ENCODE measurements around the gene KCNQ1. TPM values are rescaled to one million over a fixed set of nuclear protein-coding genes. Genes with fewer than 3 reads are reported as not detected.

Gene KCNQ1
- total and polyA plus RNA-seq, 8 donors = 7.1 to 37.7 (median 9.9) TPM

- intact Hi-C loops (cut with DNase I) = no loop called here
- Histone ChIP-seq H3K4me3 (no peak overlapping the region), H3K9me3 (peaks cover 0 to 14% of the 10 kb centered on the region in 2 donors), H3K36me3 (peaks cover 0 to 21% of the 10 kb centered on the region in 2 donors), H3K4me1 (no peaks in the 10 kb centered on the region), H3K27me3 (no peaks in the 10 kb centered on the region), H3K27ac (no peak overlapping the region)
- no peak for TF ChIP-seq CTCF (IDR thresholded peaks at IDR 0.05)
- DNase-seq (no peak), ATAC-seq (no peak)
Observed at GRCh38 chr11:2663915-2664314, 219.1 kb downstream of the KCNQ1 start.

DNA sequence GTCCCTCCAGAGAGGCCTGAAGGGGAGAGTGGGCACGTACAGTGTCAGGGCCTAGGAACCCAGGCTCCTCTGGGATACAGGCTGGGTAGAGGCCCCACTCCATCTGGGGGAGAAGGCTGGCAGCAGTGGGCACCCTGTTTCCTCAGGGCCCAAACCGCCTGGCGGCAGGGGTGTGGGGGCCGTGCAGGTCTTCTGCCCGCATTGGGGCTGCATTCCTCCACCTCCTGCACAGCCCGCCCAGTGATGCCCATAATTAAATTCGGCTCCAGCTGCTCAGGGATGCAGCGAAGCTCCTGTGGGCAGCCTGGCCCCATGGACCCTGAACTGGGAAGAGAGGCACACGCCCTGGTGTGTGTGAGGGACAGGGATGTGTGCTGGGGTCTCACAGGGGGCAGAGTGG, 219.6 kb downstream of the KCNQ1 start:
- TF ChIP-seq CTCF (IDR thresholded peaks at IDR 0.05) = no peak
- peaks cover 0 to 21% of the 10 kb centered on the region in 2 donors for H3K36me3 ChIP-seq
- H3K27me3 ChIP-seq = no peaks in the 10 kb centered on the region
- peak in 1 of 4 donors; percentile 28 for DNase-seq
- no peak overlapping the region for H3K4me3 ChIP-seq
- peaks cover 0 to 14% of the 10 kb centered on the region in 2 donors for H3K9me3 ChIP-seq
- no peaks in the 10 kb centered on the region for H3K4me1 ChIP-seq
- intact Hi-C loops (cut with DNase I) = no loop called here
- no peak overlapping the region for H3K27ac ChIP-seq
- ATAC-seq = no peak

- no peak for ATAC-seq
- no peak for DNase-seq
- Histone ChIP-seq H3K36me3 (peaks cover 0 to 21% of the 10 kb centered on the region in 2 donors), H3K27me3 (no peaks in the 10 kb centered on the region), H3K27ac (no peak overlapping the region), H3K4me1 (no peaks in the 10 kb centered on the region), H3K9me3 (peaks cover 0 to 11% of the 10 kb centered on the region in 2 donors), H3K4me3 (no peak overlapping the region)
- TF ChIP-seq CTCF (IDR thresholded peaks at IDR 0.05) = no peak
- intact Hi-C loops (cut with DNase I) = no loop called here
Observed at GRCh38 chr11:2664791-2665525, 220.2 kb downstream of the KCNQ1 start.

DNA sequence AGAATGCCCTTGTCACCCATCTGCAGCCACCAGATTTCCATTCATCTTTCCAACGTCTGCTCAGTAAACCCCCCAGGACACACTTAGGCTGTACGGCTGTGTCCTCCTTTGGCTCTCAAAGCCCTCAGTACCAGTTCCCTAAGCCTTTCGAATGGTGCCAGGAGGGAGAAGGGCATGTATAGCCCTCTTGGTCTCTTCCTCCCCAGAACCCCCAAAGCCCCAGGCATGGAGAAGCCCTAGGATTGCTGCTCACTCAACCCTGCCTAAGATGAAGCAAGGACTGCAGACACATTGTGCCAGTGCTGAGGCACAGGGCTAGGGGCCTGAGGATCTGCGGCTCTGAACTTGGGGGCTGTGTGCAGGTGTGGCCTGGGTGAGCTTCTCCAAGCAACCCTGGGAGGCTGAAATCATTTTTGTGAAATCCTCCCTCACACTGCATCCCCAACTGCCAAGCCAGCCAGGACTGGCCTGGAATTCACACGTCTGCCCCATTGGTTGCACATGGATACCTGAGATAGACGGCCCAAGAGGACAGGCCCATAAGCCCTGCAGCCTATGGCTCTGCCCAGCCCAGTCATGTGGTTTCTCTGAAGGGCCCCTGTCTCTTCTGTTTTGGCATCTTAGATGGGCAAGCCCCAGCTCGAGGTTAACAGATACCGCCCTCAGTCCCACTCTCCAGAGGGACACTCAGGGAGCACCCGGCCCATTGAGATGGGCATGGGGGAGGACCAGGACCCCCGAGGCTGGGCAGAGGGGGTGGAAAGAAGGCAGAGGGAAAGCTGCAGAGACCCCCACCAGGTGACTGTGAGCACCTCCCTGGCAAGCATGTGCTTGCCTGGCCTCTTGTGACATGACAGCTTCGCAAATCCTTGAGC, 221.0 kb downstream of the KCNQ1 start:
- Histone ChIP-seq H3K27me3 (no peaks in the 10 kb centered on the region), H3K27ac (no peak overlapping the region), H3K9me3 (peaks cover 0 to 3% of the 10 kb centered on the region in 2 donors), H3K36me3 (peaks cover 0 to 21% of the 10 kb centered on the region in 2 donors), H3K4me1 (no peaks in the 10 kb centered on the region), H3K4me3 (no peak overlapping the region)
- DNase-seq (peak in 1 of 4 donors; percentile 30), ATAC-seq (no peak)
- TF ChIP-seq CTCF (IDR thresholded peaks at IDR 0.05) = no peak
- intact Hi-C loops (cut with DNase I) = no loop called here

DNA sequence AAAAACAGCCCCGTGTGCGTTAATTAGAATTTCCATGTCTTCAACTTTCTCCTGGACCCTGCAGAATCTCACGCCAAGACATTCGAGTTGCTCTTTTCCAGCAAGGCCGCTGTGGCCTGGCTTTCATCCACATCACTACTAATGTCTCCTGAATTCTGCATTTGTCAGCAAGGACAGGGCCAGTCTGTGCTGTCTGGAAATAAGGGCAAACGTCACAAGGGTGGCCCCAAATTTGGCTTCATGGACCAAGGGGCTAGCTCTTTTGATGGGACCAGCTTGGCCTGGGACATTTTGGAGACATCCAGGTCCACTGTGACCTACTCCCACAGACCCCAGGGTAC, 221.6 kb downstream of the KCNQ1 start:
- DNase-seq (peak in 1 of 4 donors; percentile 32), ATAC-seq (no peak)
- Histone ChIP-seq H3K27ac (no peak overlapping the region), H3K4me1 (no peaks in the 10 kb centered on the region), H3K27me3 (no peaks in the 10 kb centered on the region), H3K9me3 (no peaks in the 10 kb centered on the region), H3K4me3 (no peak overlapping the region), H3K36me3 (peaks cover 0 to 21% of the 10 kb centered on the region in 2 donors)
- TF ChIP-seq CTCF (IDR thresholded peaks at IDR 0.05) = no peak
- intact Hi-C loops (cut with DNase I) = no loop called here
